Thyroid gland (tissue), 4 donors: Measurements from ENCODE around the gene ZNF688. TPM values are rescaled to one million over a fixed set of nuclear protein-coding genes. Genes with fewer than 3 reads are reported as not detected.

ENCODE experiments used
- DNase-seq, 2 donors: peaks; one replicate each; pipeline ENCODE4 v3.0.0-alpha.2; 2019
- H3K27ac ChIP-seq, 3 donors: fragments of 200-600 bp; sonication (generic); 1 replicate in 2 of 3; 2 replicates in 1 of 3; pipeline ENCODE4 v1.5.1; 2016 to 2019; ENCODE audit warnings: mild to moderate bottlenecking in 1 of 3, moderate library complexity in 1 of 3
- H3K27me3 ChIP-seq: fragments of 200-600 bp; sonication (generic); one replicate; pipeline ENCODE4 v1.5.1; 2019
- H3K36me3 ChIP-seq, 2 donors: fragments of 200-600 bp; sonication (generic); one replicate each; pipeline ENCODE4 v1.5.1; 2016 to 2019
- H3K4me1 ChIP-seq, 2 donors: fragments of 200-600 bp; sonication (generic); one replicate each; pipeline ENCODE4 v1.5.1; 2017 to 2019
- H3K4me3 ChIP-seq, 3 donors: fragments of 200-600 bp; sonication (generic); replicated peaks in 1 of 3; 1 replicate in 2 of 3; 2 replicates in 1 of 3; pipeline ENCODE4 v1.5.1; 2016; ENCODE audit warnings: mild to moderate bottlenecking in 1 of 3
- H3K9me3 ChIP-seq: fragments of 200-600 bp; sonication (generic); one replicate; pipeline ENCODE4 v1.5.1; 2017
- POLR2A ChIP-seq, 2 donors: fragments of 450-650 bp; IDR thresholded peaks; one replicate each; pipeline ENCODE4 v1.6.1; 2017; ENCODE audit warnings: antibody characterized with exemption in 2 of 2, mild to moderate bottlenecking in 2 of 2, moderate library complexity in 1 of 2
- WGBS, 2 donors: methylation state at CpG; one replicate each; pipeline ENCODE4 v1.1.5; 2017; 5-methylcytosine and 5-hydroxymethylcytosine counted together
- intact Hi-C: fragments of 100-400 bp; cut with DNase I; formaldehyde crosslinking; loops from one replicate; pipeline ENCODE4 v1.15.1; 2023
- total RNA-seq, 4 donors: library from RNA; depleted of rRNA; stranded (reverse); fragments of >200 nt; gene quantifications; one replicate each; pipeline ENCODE4 v1.2.3, GENCODE V29; 2016
- TF ChIP-seq, protein P1 (sequence below), 6 experiments: fragments of 200-600 bp in 3 of 6; fragments of 450-650 bp in 3 of 6; sonication (generic) in 3 of 6; IDR thresholded peaks; one replicate each; pipeline ENCODE4 v1.5.1; 2016 to 2019; ENCODE audit warnings: antibody characterized with exemption in 6 of 6, mild to moderate bottlenecking in 2 of 6, inconsistent platforms in 1 of 6, moderate library complexity in 1 of 6

Gene ZNF688
- total RNA-seq, 4 donors from 2014 or later = 10.6 to 26.1 (median 16.5) TPM

DNA sequence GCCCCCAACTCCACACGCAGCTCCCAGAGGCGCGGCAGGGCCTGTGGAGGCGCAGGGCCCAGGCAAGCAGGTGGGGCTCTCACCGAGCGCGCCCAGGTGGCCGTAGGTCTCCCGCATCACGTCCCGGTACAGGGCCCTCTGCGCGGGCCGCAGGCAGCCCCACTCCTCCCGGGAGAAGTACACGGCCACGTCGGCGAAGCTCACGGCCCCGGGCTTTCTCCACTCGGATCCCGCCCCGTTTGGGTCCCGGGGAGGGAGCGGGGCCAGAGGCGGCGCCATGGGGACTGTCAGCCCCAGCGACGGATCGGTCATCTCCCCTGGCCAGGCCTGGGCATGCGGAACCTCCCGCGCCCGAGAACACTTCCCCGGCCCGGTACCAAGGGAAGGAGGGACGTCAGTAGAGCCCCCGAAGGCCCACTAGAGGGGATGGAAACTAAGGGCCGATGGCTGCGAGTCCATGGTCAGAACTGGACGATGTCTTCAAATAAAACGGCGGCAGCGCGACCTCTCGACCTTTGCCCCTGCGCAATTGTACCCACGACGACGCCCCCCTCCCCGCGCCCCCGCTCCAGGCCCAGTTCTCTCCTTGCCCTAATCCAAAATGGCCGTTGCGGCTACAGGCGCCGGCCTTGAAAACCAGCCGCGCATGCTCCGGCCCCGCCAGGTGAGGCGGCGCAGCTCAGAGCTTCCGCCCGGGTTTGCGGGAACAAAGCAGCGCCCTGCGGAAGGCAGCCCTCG is 37.0 kb downstream of the ZNF688 start, which contains the start of gene ZNF747:
Gene ZNF747, minus strand, starts transcription at position 491 of the 738 bp plus-strand sequence. Its CDS starts 179 bp downstream, at position 312.
- WGBS, 2 donors = 0% methylated on average over 13 to 36 of the region's 70 CpGs
- Histone ChIP-seq H3K9me3 (no peaks in the 10 kb centered on the region), H3K4me3 (peak within 1 kb of the TSS; percentile 59 to 81 (median 73)), H3K27me3 (no peaks in the 10 kb centered on the region), H3K4me1 (peaks cover 16 to 17% of the 10 kb centered on the region in 2 donors), H3K27ac (peak within 1 kb of the TSS; percentile 77 to 92 (median 82)), H3K36me3 (peaks cover 8 to 17% of the 10 kb centered on the region in 2 donors)
- intact Hi-C loops = loop anchor here (5.0 to 10.0 kb wide), 2 partner anchors 38 to 100 kb away; partner anchors contain the start of gene ZNF688
- peak; percentile 32 to 78 for TF ChIP-seq POLR2A (IDR thresholded peaks at IDR 0.05)
- TF ChIP-seq, protein P1, sequence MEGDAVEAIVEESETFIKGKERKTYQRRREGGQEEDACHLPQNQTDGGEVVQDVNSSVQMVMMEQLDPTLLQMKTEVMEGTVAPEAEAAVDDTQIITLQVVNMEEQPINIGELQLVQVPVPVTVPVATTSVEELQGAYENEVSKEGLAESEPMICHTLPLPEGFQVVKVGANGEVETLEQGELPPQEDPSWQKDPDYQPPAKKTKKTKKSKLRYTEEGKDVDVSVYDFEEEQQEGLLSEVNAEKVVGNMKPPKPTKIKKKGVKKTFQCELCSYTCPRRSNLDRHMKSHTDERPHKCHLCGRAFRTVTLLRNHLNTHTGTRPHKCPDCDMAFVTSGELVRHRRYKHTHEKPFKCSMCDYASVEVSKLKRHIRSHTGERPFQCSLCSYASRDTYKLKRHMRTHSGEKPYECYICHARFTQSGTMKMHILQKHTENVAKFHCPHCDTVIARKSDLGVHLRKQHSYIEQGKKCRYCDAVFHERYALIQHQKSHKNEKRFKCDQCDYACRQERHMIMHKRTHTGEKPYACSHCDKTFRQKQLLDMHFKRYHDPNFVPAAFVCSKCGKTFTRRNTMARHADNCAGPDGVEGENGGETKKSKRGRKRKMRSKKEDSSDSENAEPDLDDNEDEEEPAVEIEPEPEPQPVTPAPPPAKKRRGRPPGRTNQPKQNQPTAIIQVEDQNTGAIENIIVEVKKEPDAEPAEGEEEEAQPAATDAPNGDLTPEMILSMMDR (IDR thresholded peaks at IDR 0.05) = no peak
- peak; percentile 95 for DNase-seq

DNA sequence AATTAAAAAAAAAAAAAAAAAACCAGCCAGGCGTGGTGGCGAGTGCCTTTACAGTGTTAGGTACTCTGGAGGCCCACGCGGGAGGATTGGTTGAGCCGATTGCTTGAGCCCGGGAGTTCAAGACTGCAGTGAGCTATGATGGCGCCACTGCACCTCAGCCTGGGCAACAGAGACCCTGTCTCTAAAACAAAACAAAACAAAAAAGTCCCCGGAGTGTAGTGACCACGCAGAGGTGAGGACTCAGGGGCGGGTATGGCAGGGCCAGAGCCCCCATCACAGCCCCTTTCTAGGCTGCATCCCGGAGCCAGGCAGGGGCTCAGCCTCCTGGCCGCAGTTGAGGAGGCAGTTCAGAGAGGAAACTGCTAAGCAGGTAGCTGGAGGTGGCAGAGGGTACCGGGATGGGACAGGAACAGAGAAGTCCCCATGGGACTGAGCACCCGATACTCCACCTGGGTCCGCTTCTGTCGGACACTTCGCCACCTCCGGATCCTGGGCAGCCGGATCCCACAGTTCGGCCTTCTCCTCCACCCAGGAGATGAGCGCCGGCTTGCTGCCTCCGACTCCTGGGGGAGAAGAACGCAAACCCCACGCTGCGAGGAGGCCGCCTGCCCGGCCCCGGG is 37.7 kb downstream of the ZNF688 start:
- H3K4me1 ChIP-seq = peaks cover 16 to 17% of the 10 kb centered on the region in 2 donors
- peak in 1 of 2 donors; percentile 8 for DNase-seq
- peak overlapping the region; percentile 59 to 81 (median 73) for H3K4me3 ChIP-seq
- H3K27ac ChIP-seq = peak overlapping the region; percentile 77 to 92 (median 82)
- H3K36me3 ChIP-seq = peaks cover 8 to 17% of the 10 kb centered on the region in 2 donors
- WGBS, 2 donors = 29 to 31% methylated on average over 15 to 16 of the region's 29 CpGs
- intact Hi-C loops = loop anchor here (10.0 kb wide), 1 partner anchor 101 kb away; no protein-coding TSS in a partner anchor
- no peaks in the 10 kb centered on the region for H3K9me3 ChIP-seq
- TF ChIP-seq POLR2A (IDR thresholded peaks at IDR 0.05) = no peak
- TF ChIP-seq, protein P1 (IDR thresholded peaks at IDR 0.05) = no peak
- H3K27me3 ChIP-seq = no peaks in the 10 kb centered on the region

DNA sequence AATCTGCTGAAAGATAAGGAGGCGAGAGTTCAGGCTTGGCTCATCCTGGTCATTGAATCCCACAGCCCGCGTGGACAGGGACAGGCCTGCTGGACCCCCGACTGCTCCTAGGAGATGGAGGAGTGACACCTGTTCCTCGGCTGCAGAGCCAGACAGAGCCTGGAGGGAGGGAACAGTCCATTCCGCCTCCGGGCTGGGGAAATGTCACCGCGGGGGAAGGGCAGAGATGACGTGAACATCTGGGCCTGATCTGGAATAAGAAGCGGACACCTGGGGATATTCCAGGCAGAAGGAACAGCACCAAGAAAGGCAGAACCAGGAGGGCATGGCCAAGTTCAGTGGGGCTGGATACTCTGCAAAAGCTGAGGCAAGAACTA is 38.4 kb downstream of the ZNF688 start:
- H3K36me3 ChIP-seq = peaks cover 8 to 17% of the 10 kb centered on the region in 2 donors
- 84 to 89% methylated on average over 11 of the region's 11 CpGs for WGBS, 2 donors
- DNase-seq = no peak
- TF ChIP-seq POLR2A (IDR thresholded peaks at IDR 0.05) = no peak
- TF ChIP-seq, protein P1 (IDR thresholded peaks at IDR 0.05) = no peak
- intact Hi-C loops = loop anchor here (10.0 kb wide), 1 partner anchor 102 kb away; no protein-coding TSS in a partner anchor
- no peak overlapping the region for H3K4me3 ChIP-seq
- no peak overlapping the region for H3K27ac ChIP-seq
- H3K4me1 ChIP-seq = peaks cover 18 to 24% of the 10 kb centered on the region in 2 donors
- no peaks in the 10 kb centered on the region for H3K27me3 ChIP-seq
- H3K9me3 ChIP-seq = no peaks in the 10 kb centered on the region

DNA sequence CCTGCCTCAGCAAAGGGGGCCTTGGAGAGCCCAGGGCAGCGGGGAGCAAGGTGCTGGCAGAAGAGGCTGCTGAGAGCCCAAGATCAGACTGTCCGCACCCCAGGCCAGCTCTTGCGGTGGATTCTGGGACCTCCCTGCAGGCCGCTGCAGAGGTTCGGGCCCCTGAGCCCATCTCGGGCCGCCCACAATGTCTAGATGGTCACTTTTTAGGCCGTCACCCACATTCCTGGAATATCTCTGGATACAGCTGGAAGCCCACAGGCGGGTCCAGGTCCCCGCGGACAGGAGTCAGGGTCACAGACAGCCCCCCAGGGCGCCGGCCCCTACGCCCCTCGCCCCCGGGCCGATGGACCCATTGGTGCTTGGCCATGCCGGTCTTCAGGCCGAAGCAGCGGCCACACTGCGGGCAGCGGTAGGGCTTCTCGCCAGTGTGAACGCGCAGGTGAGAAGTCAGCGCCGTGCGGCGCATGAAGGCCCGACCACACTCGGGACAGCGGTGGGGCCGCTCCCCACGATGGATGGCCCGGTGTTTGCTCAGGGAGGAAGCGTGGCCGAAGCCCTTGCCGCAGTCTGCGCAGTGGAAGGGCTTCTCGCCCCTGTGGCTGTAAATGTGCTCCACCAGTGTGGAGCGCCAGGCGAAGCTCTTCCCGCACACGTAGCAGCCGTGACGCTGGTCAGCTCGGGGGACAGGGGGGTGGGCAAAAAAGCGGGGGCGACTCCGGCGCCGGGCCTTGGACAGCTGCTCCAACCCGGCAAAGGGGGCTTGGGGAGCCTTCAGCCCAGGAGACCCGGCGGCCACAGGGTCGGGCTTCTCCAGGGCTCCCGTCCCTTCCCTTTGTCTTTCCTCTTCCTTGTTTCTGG is 39.0 kb downstream of the ZNF688 start:
- Histone ChIP-seq H3K36me3 (peaks cover 8 to 17% of the 10 kb centered on the region in 2 donors), H3K4me1 (peaks cover 24 to 30% of the 10 kb centered on the region in 2 donors), H3K27me3 (no peaks in the 10 kb centered on the region), H3K4me3 (no peak overlapping the region), H3K9me3 (no peaks in the 10 kb centered on the region), H3K27ac (no peak overlapping the region)
- WGBS, 2 donors = 94% methylated on average over 29 of the region's 57 CpGs
- TF ChIP-seq, protein P1 (IDR thresholded peaks at IDR 0.05) = no peak
- TF ChIP-seq POLR2A (IDR thresholded peaks at IDR 0.05) = no peak
- DNase-seq = no peak
- intact Hi-C loops = loop anchor here (10.0 kb wide), 1 partner anchor 102 kb away; no protein-coding TSS in a partner anchor
